Activated T-cell treated with anti-CD3 and anti-CD28 coated beads, Interleukin-2, amount 50 U/mL, for 4 hours (primary cell): ENCODE data around the gene SVBP. TPM values are rescaled to one million over a fixed set of nuclear protein-coding genes. Genes with fewer than 3 reads are reported as not detected.
"Not testable (repeated sequence)": the region's sequence is repeated elsewhere in the genome, so short reads cannot be mapped to it uniquely, and the experiment has no call there.

Experiments
- ATAC-seq, 2 donors: fragments of 200-7000 bp; cut with Tn5 transposase; one replicate each; pipeline ENCODE4 v1.10.0; 2021
- DNase-seq: peaks from one replicate; pipeline ENCODE4 v3.0.0-alpha.2; 2020
- H3K27me3 Mint-ChIP-seq: one replicate; pipeline ENCODE4 v1.8.0; 2021; ENCODE audit warnings: low read depth, mixed read lengths
- H3K36me3 Mint-ChIP-seq: one replicate; pipeline ENCODE4 v1.8.0; 2022; ENCODE audit warnings: mixed read lengths; ENCODE audit not compliant: insufficient read depth
- H3K4me1 Mint-ChIP-seq: one replicate; pipeline ENCODE4 v1.8.0; 2021; ENCODE audit warnings: low read depth, mixed read lengths
- H3K4me3 Mint-ChIP-seq: one replicate; pipeline ENCODE4 v1.8.0; 2021; ENCODE audit warnings: mild to moderate bottlenecking, moderate library complexity, mixed read lengths
- H3K9me3 Mint-ChIP-seq: one replicate; pipeline ENCODE4 v1.8.0; 2021; ENCODE audit warnings: mixed read lengths
- total RNA-seq, 3 donors: library from RNA; stranded (reverse); gene quantifications; one replicate each; pipeline ENCODE4 v1.2.1, GENCODE V29; 2021

Gene SVBP
- 10 to 100 TPM in 2 of 3 donors, 1 to 10 TPM in 1; 9.2 to 10.7 (median 10.2) TPM for total RNA-seq

GRCh38 chr1:42816585-42817439 lies at the start of gene SVBP, which contains the start of gene ERMAP:
SVBP (minus strand) TSS chr1:42817397; CDS start chr1:42816544, 853 bp downstream.
ERMAP (plus strand) TSS chr1:42817122; CDS start chr1:42830449, 13,327 bp downstream.
- H3K9me3 Mint-ChIP-seq: no peaks in the 10 kb centered on the region
- ATAC-seq (peak; percentile 92 to 94), DNase-seq (peak; percentile 95)
- H3K4me3 Mint-ChIP-seq: peak within 1 kb of the TSS; percentile 88
- no peaks in the 10 kb centered on the region for H3K27me3 Mint-ChIP-seq
- peaks cover 23% of the 10 kb centered on the region for H3K4me1 Mint-ChIP-seq
- peaks cover 2% of the 10 kb centered on the region for H3K36me3 Mint-ChIP-seq

GRCh38 chr1:42866549-42866948 lies 49.4 kb upstream of the SVBP start:
- H3K4me1 Mint-ChIP-seq: peaks cover 2% of the 10 kb centered on the region
- DNase-seq (no peak), ATAC-seq (no peak)
- no peaks in the 10 kb centered on the region for H3K36me3 Mint-ChIP-seq
- peaks cover 10% of the 10 kb centered on the region for H3K27me3 Mint-ChIP-seq
- H3K4me3 Mint-ChIP-seq: no peak overlapping the region
- peaks cover 5% of the 10 kb centered on the region for H3K9me3 Mint-ChIP-seq

GRCh38 chr1:42861014-42861399 lies 43.8 kb upstream of the SVBP start:
- Mint-ChIP-seq H3K27me3 (peaks cover 26% of the 10 kb centered on the region), H3K4me3 (no peak overlapping the region), H3K4me1 (no peaks in the 10 kb centered on the region), H3K36me3 (peaks cover 2% of the 10 kb centered on the region), H3K9me3 (peaks cover 17% of the 10 kb centered on the region)
- no peak for ATAC-seq
- no peak for DNase-seq

GRCh38 chr1:42860339-42861013 lies 43.3 kb upstream of the SVBP start:
- no peaks in the 10 kb centered on the region for H3K4me1 Mint-ChIP-seq
- peaks cover 2% of the 10 kb centered on the region for H3K36me3 Mint-ChIP-seq
- H3K27me3 Mint-ChIP-seq: peaks cover 26% of the 10 kb centered on the region
- no peak overlapping the region for H3K4me3 Mint-ChIP-seq
- H3K9me3 Mint-ChIP-seq: peaks cover 17% of the 10 kb centered on the region
- no peak for DNase-seq
- ATAC-seq: no peak

- DNase-seq, H3K4me1 Mint-ChIP-seq, ATAC-seq, H3K36me3 Mint-ChIP-seq, H3K4me3 Mint-ChIP-seq: not testable (repeated sequence)
- peaks cover 17% of the 10 kb centered on the region for H3K9me3 Mint-ChIP-seq
- peaks cover 26% of the 10 kb centered on the region for H3K27me3 Mint-ChIP-seq
Measured at GRCh38 chr1:42859366-42859765, 42.2 kb upstream of the SVBP start.

- not testable (repeated sequence) for H3K4me3 Mint-ChIP-seq, DNase-seq, H3K36me3 Mint-ChIP-seq, ATAC-seq, H3K4me1 Mint-ChIP-seq
- peaks cover 12% of the 10 kb centered on the region for H3K9me3 Mint-ChIP-seq
- H3K27me3 Mint-ChIP-seq: peaks cover 22% of the 10 kb centered on the region
Measured at GRCh38 chr1:42856554-42856953, 39.4 kb upstream of the SVBP start.

- no peaks in the 10 kb centered on the region for H3K27me3 Mint-ChIP-seq
- H3K36me3 Mint-ChIP-seq: peaks cover 25% of the 10 kb centered on the region
- DNase-seq: no peak
- H3K4me1 Mint-ChIP-seq: peaks cover 17% of the 10 kb centered on the region
- no peak for ATAC-seq
- H3K9me3 Mint-ChIP-seq: no peaks in the 10 kb centered on the region
- no peak overlapping the region for H3K4me3 Mint-ChIP-seq
Measured at GRCh38 chr1:42853116-42853884, 36.1 kb upstream of the SVBP start.

GRCh38 chr1:42852608-42852980 lies 35.4 kb upstream of the SVBP start:
- Mint-ChIP-seq H3K9me3 (no peaks in the 10 kb centered on the region), H3K4me1 (peaks cover 24% of the 10 kb centered on the region)

GRCh38 chr1:42851960-42852607 lies 34.9 kb upstream of the SVBP start:
- H3K4me1 Mint-ChIP-seq: peaks cover 29% of the 10 kb centered on the region
- ATAC-seq: no peak
- no peak overlapping the region for H3K4me3 Mint-ChIP-seq
- DNase-seq: no peak
- H3K9me3 Mint-ChIP-seq: no peaks in the 10 kb centered on the region
- H3K36me3 Mint-ChIP-seq: peaks cover 25% of the 10 kb centered on the region
- no peaks in the 10 kb centered on the region for H3K27me3 Mint-ChIP-seq

More at GRCh38 chr1:42852608-42852980, 35.4 kb upstream of the SVBP start:
- DNase-seq (no peak), ATAC-seq (no peak)
- peaks cover 25% of the 10 kb centered on the region for H3K36me3 Mint-ChIP-seq
- H3K4me3 Mint-ChIP-seq: no peak overlapping the region
- H3K27me3 Mint-ChIP-seq: no peaks in the 10 kb centered on the region

GRCh38 chr1:42851420-42851819 lies 34.2 kb upstream of the SVBP start:
- H3K4me3 Mint-ChIP-seq: no peak overlapping the region
- peaks cover 25% of the 10 kb centered on the region for H3K36me3 Mint-ChIP-seq
- H3K27me3 Mint-ChIP-seq: no peaks in the 10 kb centered on the region
- DNase-seq (no peak), ATAC-seq (no peak)
- peaks cover 32% of the 10 kb centered on the region for H3K4me1 Mint-ChIP-seq
- no peaks in the 10 kb centered on the region for H3K9me3 Mint-ChIP-seq

GRCh38 chr1:42849944-42850343 lies 32.7 kb upstream of the SVBP start:
- DNase-seq (no peak), ATAC-seq (no peak)
- Mint-ChIP-seq H3K36me3 (peaks cover 25% of the 10 kb centered on the region), H3K9me3 (no peaks in the 10 kb centered on the region), H3K27me3 (no peaks in the 10 kb centered on the region), H3K4me3 (no peak overlapping the region), H3K4me1 (peaks cover 39% of the 10 kb centered on the region)

- no peaks in the 10 kb centered on the region for H3K9me3 Mint-ChIP-seq
- DNase-seq (no peak), ATAC-seq (no peak)
- H3K36me3 Mint-ChIP-seq: peaks cover 25% of the 10 kb centered on the region
- no peaks in the 10 kb centered on the region for H3K27me3 Mint-ChIP-seq
- peaks cover 39% of the 10 kb centered on the region for H3K4me1 Mint-ChIP-seq
- H3K4me3 Mint-ChIP-seq: peak overlapping the region; percentile 25
Measured at GRCh38 chr1:42848823-42849537, 31.8 kb upstream of the SVBP start.

- Mint-ChIP-seq H3K27me3 (no peaks in the 10 kb centered on the region), H3K4me3 (peak overlapping the region; percentile 95), H3K9me3 (no peaks in the 10 kb centered on the region), H3K4me1 (peaks cover 39% of the 10 kb centered on the region), H3K36me3 (peaks cover 28% of the 10 kb centered on the region)
- peak; percentile 31 to 42 for ATAC-seq
- no peak for DNase-seq
Measured at GRCh38 chr1:42847721-42848460, 30.7 kb upstream of the SVBP start.
